Keratinocyte (primary cell): ENCODE measurements around the gene NCLN. TPM values are rescaled to one million over a fixed set of nuclear protein-coding genes. Genes with fewer than 3 reads are reported as not detected.

ENCODE experiments used
- DNase-seq: peaks from one replicate; pipeline ENCODE4 v3.0.0-alpha.2; 2011; ENCODE audit warnings: low read depth, missing footprints, low spot score
- FAIRE-seq: peaks from 2 replicates; lab custom pipeline; 2011; peaks lifted over from hg19 to GRCh38; lab: Jason Lieb, UNC
- H2AFZ ChIP-seq: 2 replicates; pipeline ENCODE4 v1.6.0; 2012; ENCODE audit warnings: low read length, control low read depth, inconsistent platforms; ENCODE audit not compliant: control insufficient read depth
- H3K27ac ChIP-seq: 2 replicates; pipeline ENCODE4 v1.5.1; 2011; ENCODE audit warnings: low read length; ENCODE audit not compliant: control insufficient read depth, insufficient read depth
- H3K27me3 ChIP-seq: 3 replicates; pipeline ENCODE4 v1.6.0; 2011; ENCODE audit warnings: low read length; ENCODE audit not compliant: control insufficient read depth, insufficient read depth; ENCODE audit errors: extremely low read depth
- H3K36me3 ChIP-seq, 2 experiments: 2 replicates in 1 of 2; 3 replicates in 1 of 2; pipeline ENCODE4 v1.5.1; 2011; ENCODE audit warnings: low read length in 2 of 2, mild to moderate bottlenecking in 1 of 2; ENCODE audit not compliant: control insufficient read depth in 2 of 2, insufficient read depth in 2 of 2; ENCODE audit errors: extremely low read depth in 1 of 2
- H3K4me1 ChIP-seq: 3 replicates; pipeline ENCODE4 v1.5.1; 2011; ENCODE audit warnings: low read length; ENCODE audit not compliant: control insufficient read depth, insufficient read depth; ENCODE audit errors: extremely low read depth
- H3K4me2 ChIP-seq: 3 replicates; pipeline ENCODE4 v1.6.0; 2011; ENCODE audit warnings: low read depth, low read length; ENCODE audit not compliant: control insufficient read depth, insufficient read depth; ENCODE audit errors: extremely low read depth
- H3K4me3 ChIP-seq, 3 experiments: fragments of 200-600 bp in 1 of 3; sonication (generic) in 1 of 3; 2 replicates in 2 of 3; 3 replicates in 1 of 3; pipeline ENCODE4 v1.5.1; 2011 to 2016; ENCODE audit warnings: low read length in 3 of 3, mild to moderate bottlenecking in 3 of 3, control low read depth in 2 of 3, inconsistent platforms in 1 of 3, low read depth in 1 of 3, mixed read lengths in 1 of 3, mixed run types in 1 of 3, moderate library complexity in 1 of 3; ENCODE audit not compliant: control insufficient read depth in 2 of 3, insufficient read depth in 2 of 3; ENCODE audit errors: extremely low read depth in 1 of 3
- H3K79me2 ChIP-seq: 2 replicates; pipeline ENCODE4 v1.6.0; 2012; ENCODE audit warnings: low read length; ENCODE audit not compliant: control insufficient read depth, insufficient read depth
- H3K9ac ChIP-seq: 3 replicates; pipeline ENCODE4 v1.6.0; 2011; ENCODE audit warnings: low read length; ENCODE audit not compliant: control insufficient read depth, insufficient read depth; ENCODE audit errors: extremely low read depth
- H3K9me1 ChIP-seq: 3 replicates; pipeline ENCODE4 v1.6.0; 2011; ENCODE audit warnings: low read length; ENCODE audit not compliant: control insufficient read depth, insufficient read depth; ENCODE audit errors: extremely low read depth
- H3K9me3 ChIP-seq: 2 replicates; pipeline ENCODE4 v1.5.1; 2012; ENCODE audit warnings: low read depth, low read length; ENCODE audit not compliant: control insufficient read depth
- H4K20me1 ChIP-seq: 3 replicates; pipeline ENCODE4 v1.6.0; 2011; ENCODE audit warnings: low read length; ENCODE audit not compliant: control insufficient read depth, insufficient read depth; ENCODE audit errors: extremely low read depth
- EZH2 ChIP-seq: IDR thresholded peaks from one replicate; pipeline ENCODE4 v1.6.1; 2012; ENCODE audit warnings: inconsistent platforms, mild to moderate bottlenecking, low read length, moderate library complexity
- dilution Hi-C: fragments of 300-500 bp; cut with MboI; formaldehyde crosslinking; loops from one replicate; pipeline ENCODE4 v1.7.0; 2020; ENCODE audit warnings: low sequenced_read_pairs; ENCODE audit not compliant: extremely low pct_ligation_motif_present
- polyA plus RNA-seq, 5 experiments: library from polyadenylated mRNA; depleted of rRNA in 3 of 5; stranded (reverse) in 3 of 5; stranded (forward) in 1 of 5; unstranded in 1 of 5; fragments of >200 nt; gene quantifications; 1 replicate in 1 of 5; 2 replicates in 3 of 5; 3 replicates in 1 of 5; pipeline versions ENCODE4 v1.2.1 to v1.2.3, GENCODE V29; 2011 to 2012; ENCODE audit warnings: missing spikeins in 2 of 5, low read depth in 1 of 5, low replicate concordance in 1 of 5
- TF ChIP-seq, protein P1 (sequence below), 3 experiments: IDR thresholded peaks in 1 of 3; conservative IDR thresholded peaks in 1 of 3; optimal IDR thresholded peaks in 1 of 3; 2 replicates in 2 of 3; 3 replicates in 1 of 3; pipeline versions ENCODE3 to v1.5.1; 2011; ENCODE audit warnings: low read length in 3 of 3, mild to moderate bottlenecking in 3 of 3, moderate library complexity in 2 of 3, control low read depth in 1 of 3, inconsistent platforms in 1 of 3; ENCODE audit not compliant: insufficient read depth in 2 of 3; ENCODE audit errors: extremely low read depth in 1 of 3

Gene NCLN
- polyA plus RNA-seq, 1 donor (not counting 4 experiments of a cell fraction or from before 2014, with no cell fraction given): 40.5 TPM

GRCh38 chr19:3206216-3206953 lies 20.7 kb downstream of the NCLN start:
- no peaks in the 10 kb centered on the region for H3K27me3 ChIP-seq
- no peaks in the 10 kb centered on the region for H3K4me1 ChIP-seq
- H3K9me3 ChIP-seq: no peaks in the 10 kb centered on the region
- dilution Hi-C loops: no loop called here
- H3K9me1 ChIP-seq: no peaks in the 10 kb centered on the region
- TF ChIP-seq EZH2: no peak
- TF ChIP-seq, protein P1, sequence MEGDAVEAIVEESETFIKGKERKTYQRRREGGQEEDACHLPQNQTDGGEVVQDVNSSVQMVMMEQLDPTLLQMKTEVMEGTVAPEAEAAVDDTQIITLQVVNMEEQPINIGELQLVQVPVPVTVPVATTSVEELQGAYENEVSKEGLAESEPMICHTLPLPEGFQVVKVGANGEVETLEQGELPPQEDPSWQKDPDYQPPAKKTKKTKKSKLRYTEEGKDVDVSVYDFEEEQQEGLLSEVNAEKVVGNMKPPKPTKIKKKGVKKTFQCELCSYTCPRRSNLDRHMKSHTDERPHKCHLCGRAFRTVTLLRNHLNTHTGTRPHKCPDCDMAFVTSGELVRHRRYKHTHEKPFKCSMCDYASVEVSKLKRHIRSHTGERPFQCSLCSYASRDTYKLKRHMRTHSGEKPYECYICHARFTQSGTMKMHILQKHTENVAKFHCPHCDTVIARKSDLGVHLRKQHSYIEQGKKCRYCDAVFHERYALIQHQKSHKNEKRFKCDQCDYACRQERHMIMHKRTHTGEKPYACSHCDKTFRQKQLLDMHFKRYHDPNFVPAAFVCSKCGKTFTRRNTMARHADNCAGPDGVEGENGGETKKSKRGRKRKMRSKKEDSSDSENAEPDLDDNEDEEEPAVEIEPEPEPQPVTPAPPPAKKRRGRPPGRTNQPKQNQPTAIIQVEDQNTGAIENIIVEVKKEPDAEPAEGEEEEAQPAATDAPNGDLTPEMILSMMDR (optimal IDR thresholded peaks at IDR 0.05 in 1 of 3, IDR thresholded peaks at IDR 0.05 in 1 of 3, conservative IDR thresholded peaks at IDR 0.05 in 1 of 3; ENCODE audit: extremely low read depth in 1 of 3, insufficient read depth in 2 of 3, low read length in 3 of 3): no peak
- no peak overlapping the region for H3K4me2 ChIP-seq
- no peak overlapping the region for H3K4me3 ChIP-seq
- H2AFZ ChIP-seq: no peak overlapping the region
- H3K9ac ChIP-seq: no peak overlapping the region
- FAIRE-seq: no peak
- H3K79me2 ChIP-seq: no peaks in the 10 kb centered on the region
- H4K20me1 ChIP-seq: peaks cover 6% of the 10 kb centered on the region
- H3K36me3 ChIP-seq: peaks cover 27 to 28% of the 10 kb centered on the region in 2 experiments
- no peak for DNase-seq
- no peak overlapping the region for H3K27ac ChIP-seq

GRCh38 chr19:3207461-3208242 lies 21.9 kb downstream of the NCLN start:
- Histone ChIP-seq H3K9me3 (no peaks in the 10 kb centered on the region), H3K4me1 (no peaks in the 10 kb centered on the region), H4K20me1 (peaks cover 6% of the 10 kb centered on the region), H2AFZ (no peak overlapping the region), H3K27me3 (no peaks in the 10 kb centered on the region), H3K27ac (no peak overlapping the region), H3K4me3 (no peak overlapping the region), H3K36me3 (peaks cover 21 to 27% of the 10 kb centered on the region in 2 experiments), H3K79me2 (no peaks in the 10 kb centered on the region), H3K9ac (no peak overlapping the region), H3K4me2 (no peak overlapping the region), H3K9me1 (no peaks in the 10 kb centered on the region)
- dilution Hi-C loops: no loop called here
- FAIRE-seq: no peak
- no peak for DNase-seq
- TF ChIP-seq EZH2: no peak
- TF ChIP-seq, protein P1 (optimal IDR thresholded peaks at IDR 0.05 in 1 of 3, IDR thresholded peaks at IDR 0.05 in 1 of 3, conservative IDR thresholded peaks at IDR 0.05 in 1 of 3; ENCODE audit: extremely low read depth in 1 of 3, insufficient read depth in 2 of 3, low read length in 3 of 3): no peak
